GM18519 (cell line): ENCODE data around the gene ONECUT3.
A peak's percentile ranks its signal among the peaks of the same experiment; 100 is the strongest.

Experiments used
- ATAC-seq: cut with Tn5 transposase; IDR thresholded peaks from one replicate; pipeline ENCODE4 v1.9.1; 2021; ENCODE audit warnings: mild to moderate bottlenecking, moderate library complexity; ENCODE audit not compliant: unreplicated experiment, low FRiP score

The ONECUT3 gene

DNA sequence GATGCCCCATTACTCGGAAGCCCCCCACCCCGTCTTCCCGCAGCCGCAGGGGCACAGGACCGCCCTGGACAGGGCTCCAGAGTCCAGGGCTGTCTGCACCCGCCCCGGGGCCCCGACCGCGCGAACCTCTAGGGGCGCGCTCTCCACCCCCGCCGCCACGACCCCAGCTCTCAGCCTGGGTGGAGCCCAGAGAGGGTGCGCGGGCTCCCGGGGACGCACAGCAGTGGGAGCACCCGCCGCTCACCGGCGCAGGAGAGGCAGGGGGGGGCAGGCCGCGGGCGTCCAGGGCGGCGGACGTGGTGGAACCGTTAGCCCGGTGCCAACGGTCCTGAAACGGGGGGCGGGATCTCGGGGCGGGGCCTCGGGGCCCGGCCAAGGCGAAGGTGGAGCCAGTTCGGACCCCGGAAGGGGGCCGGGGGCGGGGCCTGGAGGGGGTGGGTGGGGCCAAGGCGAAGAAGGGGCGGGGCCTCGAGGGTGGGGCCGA, 58.7 kb downstream of the ONECUT3 start, which contains the start of gene ATP8B3:
Gene ATP8B3, minus strand, starts transcription at position 335 of the 484 bp plus-strand sequence. CDS start 540 bp downstream, outside the sequence.
- peak; percentile 10 for ATAC-seq

DNA sequence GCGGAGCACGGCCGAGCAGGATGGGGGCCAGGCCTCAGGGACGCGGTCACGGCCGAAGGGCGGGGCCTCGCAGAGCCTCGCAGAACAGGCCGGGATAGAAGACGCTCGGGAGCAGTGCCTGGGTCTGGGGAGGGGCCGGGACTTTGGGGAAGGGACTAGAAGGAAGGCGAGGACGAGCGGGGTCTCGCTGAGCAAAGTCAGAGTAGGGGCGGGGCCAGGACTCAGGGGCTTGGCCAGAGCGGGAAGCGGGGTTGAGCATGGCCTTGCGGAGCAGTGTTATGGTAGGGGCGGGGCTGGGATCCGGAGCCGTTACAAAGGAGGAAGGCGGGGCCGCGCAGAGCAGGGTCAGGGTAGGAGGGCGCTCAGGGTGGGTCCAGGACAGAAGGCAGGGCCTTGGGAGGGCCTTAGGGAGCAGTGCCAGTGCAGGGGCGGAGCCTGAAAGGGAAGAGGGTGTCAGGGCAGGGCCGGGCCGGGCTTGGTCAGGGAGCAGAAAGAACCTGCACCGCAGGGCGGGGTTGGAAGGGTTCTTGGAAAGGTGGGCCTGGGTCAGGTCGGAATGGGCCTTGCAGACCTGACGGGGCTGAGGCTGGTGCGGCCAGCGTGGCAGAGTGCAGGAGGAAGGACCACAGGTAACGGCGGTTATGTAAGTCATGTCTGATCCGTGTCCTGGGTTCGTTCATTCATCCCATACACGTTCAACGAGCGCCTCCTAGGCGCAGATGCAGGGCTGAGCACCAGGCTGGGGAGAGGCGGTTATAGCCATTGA, 59.3 kb downstream of the ONECUT3 start:
- ATAC-seq, result peak; percentile 35

DNA sequence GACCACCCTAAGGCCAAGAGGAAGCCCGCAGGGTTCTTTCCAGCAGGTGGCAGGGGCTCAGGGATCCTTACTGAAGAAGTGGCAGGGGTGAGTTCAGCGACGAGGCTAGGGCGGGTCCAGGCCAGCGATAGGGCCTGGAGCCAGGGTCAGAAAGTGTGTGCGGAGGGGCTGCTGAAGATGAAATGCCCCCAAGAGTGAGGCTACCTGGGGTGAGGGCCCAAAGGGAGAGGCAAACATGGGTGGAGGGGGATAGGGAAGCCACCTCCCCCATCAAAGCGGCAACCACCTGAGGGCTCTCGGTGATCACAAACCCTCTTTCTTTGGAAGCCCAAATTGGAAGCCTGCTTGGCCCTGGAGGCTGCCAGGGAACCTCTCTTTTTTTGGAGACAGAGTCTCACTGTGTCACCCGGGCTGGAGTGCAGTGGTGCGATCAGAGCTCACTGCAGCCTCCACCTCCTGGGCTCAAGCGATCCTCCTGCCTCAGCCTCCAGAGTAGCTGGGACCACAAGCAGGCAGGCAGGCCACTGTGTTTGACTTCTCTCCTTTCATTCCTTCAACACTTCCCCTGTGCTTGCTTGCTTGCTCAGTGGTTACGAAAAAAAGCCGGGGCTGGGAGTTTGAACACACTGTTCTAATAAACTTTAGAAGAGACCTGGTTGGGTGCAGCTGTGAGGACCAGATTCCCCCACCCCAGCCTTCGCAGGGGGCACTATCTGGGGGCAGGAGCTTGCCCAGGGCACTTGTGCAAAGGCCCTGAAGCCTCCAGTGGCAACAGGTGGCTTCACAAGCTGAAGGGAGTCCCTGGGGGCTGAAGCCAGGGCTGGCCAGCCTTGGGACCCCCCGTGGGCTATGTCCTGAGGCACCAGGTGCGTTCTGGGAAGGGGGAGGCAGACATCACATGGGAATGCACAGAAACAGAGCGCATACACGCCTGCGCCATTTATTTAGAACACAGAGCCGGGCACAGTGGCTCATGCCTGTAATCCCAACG, 60.2 kb downstream of the ONECUT3 start:
- no peak for ATAC-seq

DNA sequence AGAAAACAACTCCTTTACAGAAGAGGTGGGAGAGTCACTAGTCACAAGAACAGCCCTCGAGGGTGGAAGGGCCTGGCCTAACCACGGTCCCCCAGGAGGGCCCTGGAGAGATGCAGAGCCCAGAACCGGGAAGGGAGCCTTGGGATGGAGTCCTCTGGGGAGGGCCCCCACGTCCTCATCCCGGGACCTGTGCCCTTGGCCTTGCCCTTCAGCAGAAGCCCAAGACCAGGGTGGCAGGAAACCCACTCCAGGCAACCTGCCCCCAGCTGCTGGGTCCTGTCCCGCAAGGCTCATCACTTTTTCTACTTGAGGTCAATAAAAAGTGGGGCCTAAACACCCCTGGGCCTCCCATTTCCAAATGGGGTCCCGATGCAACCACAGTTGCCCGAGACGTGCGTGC, 61.1 kb downstream of the ONECUT3 start:
- ATAC-seq, result no peak

DNA sequence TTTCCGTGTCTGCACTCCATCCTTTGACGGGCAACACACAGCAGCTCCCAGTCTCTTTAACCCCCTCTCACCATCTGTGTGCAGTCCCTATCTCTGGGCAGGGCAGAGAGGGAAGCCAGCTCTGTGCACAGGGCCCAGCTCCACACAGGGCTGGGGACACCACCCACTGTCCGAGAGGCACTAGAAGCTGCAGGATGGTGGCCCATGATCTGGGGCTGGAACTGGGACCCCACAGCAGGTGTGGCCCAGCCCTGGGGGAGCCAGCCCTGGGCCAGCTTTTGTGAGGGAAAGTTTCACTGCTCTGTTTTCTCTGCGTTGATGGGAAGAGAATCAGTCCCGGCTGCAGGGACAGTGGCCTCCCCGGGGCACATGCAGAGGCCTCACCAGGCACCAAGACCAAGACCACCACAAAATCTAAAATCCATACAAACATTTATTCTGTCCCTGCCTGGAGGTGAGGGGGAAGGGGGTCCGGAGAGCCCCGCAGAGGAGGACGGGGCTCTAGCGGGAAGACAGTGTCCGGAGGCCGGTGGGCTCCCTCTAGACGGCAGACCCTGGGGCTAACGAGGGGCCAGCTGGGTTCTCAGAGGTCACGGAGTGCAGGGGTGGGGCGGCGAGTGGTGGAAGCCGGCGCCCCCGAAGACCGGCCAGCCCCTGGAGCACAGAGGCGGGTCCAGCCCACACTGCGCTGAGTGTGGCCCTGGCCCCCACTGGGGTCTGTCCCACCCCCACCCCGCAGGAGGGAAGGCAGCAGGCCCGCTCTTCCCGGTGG, 61.7 kb downstream of the ONECUT3 start:
- ATAC-seq, result no peak

DNA sequence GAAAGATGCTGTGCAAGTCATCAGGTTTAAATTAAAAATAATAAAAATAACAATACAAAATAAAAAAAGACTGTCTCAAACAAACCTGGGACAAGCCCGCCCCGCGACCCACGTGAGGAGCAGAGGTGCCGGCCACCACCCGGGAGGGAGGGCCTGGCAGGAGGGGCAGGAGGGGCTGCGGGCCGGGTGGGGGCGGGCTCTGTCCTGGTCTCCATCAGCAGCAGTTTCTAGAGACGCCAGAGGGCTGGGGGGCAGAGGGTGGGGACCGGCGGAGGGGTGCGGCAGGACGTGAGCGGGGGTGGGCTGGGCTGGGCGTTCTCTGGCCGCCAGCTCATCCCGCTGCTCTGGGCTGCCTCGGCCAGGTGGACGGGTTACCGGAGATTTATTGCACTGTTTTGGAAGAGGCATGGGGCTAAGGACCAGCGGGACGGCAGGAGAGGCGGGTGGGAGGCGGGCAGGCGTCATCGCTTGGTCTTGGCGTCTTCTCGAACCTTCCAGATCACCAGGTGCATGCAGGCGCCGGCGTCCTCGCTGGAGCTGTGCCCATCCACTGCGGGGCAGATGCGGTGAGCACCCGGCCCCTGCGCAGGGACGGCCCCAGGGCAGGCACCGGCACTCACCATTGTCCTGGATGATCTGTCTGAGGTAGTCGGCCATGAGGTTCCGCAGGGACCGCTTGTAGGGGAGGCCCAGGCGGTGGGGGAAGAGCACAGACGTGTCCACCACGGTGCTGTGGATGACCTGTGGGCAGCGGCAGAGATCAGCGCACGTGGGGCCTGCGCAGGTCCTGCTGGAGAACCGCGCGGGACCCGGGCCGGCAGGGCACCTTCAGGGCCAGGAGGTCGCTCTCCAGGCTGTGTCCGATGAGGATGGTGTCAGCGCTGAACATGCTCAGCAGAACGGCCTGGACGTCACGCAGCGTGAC, 62.6 kb downstream of the ONECUT3 start:
- no peak for ATAC-seq

DNA sequence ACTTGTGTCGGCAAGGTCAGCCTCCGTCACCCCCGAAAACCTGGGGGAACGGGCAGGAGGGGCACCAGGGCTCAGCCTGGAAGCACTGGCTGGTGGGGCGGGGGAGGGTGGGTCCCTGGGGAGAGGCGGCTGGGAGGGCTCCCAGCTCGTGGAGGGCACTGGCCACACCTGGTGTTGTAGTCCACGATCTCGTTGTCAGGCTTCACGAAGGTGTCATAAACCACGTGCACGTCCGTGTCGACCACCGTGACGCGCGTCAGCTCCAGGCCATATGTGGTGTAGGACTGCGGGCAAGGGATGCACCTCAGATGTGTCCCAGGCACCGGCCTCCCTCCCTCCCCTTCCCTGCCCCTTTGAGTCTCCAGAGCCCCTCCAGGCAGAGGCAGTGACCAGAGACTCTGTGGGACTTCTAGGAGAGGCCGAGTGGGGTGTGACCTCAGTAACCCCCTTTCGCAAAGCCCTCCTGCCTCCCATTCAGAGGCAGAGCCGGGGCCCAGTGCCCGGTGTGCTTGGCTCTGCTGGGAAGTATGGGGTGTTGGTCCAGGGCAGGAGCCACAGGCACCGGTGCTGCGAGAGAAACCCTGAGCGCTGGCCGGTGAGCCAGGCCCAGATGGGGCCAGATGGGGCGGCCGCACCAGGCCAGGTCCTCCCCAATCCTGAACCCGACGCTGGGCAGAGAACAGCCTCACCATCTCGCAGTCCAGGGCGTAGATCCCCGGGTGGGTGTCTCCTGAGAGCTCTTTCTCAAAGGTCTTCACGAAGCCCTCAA, 63.4 kb downstream of the ONECUT3 start:
- no peak for ATAC-seq

DNA sequence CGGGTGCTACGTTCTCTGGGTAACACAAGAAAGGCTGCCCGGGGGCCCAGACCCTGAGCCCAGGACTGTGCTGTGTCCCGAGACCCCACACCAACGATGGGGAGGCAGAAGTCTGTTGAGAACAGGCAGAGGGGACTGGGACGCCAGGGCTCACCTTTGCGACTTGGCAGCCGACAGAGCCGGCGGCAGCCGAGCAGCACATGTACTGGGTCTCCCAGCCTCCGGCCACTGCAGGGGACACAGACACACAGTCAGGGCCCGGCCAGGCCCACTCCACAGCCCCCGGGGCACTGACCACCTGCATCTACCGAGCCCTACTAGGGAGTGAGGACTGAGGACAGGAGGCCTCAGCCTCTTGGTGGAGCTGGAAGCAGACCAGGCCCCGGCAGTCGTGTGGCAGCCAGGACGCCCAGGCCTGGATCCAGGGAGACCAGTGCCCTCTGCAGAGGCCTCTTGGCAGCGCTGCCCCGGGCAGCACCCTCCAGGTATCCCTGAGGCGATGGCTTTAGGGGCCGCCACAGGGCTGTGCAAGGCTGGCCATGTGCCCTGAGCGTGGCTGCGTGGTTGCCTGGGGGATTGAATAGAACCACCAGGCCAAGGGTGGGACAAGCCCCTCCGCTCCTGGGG, 64.4 kb downstream of the ONECUT3 start:
- no peak for ATAC-seq

DNA sequence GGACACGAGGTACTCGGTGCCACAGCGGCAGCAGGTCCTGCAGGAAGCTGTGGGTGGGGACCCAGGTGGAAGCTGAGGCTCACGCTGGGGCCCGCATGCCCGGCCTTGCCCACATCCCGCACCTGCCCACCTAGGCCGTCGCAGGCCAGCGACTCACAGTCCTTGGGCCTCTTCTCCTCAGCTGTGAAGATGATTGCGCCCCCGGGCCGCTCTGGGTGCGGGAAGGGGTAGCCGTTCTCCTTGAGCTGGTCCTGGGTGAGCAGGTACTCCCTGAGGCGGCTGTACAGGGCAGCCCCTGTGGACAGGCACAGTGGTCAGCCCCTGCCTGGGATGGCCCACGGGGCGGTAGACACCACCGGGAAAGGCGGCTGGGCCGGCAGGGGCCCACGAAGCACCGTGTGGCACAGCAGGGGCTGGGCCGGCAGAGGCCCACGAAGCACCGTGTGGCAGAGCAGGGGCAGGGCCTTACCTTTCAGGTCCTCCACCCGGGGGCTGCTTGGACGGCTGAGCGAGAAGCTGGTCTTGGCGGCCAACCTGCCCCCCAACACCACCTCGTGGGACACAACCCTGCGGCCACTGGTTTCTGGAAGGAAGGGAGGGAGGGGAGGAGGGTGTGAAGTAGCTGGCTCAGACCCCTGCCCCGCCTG, 65.4 kb downstream of the ONECUT3 start:
- ATAC-seq, result no peak

DNA sequence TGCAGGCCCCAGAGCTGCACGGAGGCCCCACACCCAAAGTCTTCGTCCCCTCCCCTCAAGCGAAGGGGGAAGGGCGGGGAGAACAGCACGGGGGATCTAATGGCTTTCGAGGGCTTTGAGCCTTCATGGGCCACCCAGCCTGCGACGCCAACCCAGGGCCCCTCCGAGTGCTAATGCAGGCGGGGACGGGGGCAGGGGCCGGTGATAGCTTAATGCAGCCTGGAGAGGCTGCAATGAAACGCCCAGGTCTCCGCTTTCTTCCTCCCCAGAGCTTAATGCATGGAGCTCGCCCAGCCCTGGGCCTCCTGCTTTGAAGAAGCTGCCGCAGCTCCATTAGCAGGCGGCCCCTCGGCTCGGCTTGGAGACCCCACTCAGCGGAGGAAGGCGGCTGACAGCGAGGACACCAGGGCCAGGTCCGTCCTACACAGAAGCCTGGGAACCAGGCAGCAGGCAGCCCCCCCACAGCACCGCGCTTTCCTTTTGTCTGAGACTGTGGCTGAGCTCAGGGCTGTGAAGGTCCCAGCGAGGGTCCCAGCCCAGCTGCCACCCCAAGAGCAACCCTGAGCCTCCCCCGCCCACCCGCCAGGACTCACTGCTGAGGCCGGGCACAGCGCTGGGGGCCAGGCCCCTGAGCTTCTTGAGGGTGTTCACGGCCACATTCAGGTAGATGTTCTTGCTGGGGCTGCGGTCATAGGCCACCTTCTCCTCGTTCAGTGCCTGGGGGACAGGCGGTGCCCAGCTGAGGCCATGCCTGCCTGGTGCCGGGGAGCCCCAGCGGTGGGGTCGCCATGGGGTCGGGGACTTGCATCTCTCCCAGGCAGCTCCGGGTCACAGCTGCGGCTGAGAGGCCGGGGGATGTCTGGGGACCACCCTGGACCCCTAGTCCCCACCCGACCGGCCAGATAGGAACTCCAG, 66.3 kb downstream of the ONECUT3 start:
- no peak for ATAC-seq

DNA sequence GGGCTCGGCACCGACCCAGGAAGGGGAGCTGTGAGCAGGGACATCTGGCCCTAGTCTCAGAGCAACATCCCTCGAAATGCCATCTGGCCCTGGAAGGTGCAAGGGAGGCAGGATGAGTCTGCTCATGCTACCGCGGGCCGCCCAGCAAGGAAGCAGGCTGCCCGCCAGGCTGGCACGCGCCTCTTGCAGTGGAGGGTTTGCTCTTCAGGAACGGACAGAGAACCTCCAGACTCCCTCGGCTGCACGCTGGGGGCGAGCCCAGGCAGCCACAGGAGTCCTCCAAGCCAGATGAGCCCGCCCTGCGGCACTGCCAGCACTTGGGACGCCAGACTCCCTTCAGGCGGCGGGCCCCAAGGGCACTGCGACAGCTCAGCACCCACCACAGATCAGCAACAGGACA, 68.9 kb downstream of the ONECUT3 start:
- ATAC-seq, result no peak

DNA sequence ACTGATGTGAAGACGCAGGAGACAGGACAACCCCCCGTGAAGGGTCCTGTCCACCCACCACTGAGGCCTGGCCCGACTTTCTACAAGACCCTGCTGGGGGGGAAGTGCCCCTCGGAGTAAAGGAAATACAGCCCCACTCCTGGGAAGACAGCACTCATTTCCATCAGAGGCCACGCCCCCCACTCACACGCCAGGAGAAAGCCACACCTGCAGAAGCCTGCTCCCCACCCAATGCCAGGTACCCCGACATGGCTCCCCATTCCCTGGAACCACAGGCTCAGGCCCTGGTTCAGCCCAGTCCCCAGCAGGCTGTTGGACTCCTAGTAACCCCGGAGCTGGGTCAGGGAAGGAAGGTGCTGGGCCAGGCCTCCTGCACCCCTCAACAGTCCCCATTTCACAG, 69.7 kb downstream of the ONECUT3 start:
- no peak for ATAC-seq

DNA sequence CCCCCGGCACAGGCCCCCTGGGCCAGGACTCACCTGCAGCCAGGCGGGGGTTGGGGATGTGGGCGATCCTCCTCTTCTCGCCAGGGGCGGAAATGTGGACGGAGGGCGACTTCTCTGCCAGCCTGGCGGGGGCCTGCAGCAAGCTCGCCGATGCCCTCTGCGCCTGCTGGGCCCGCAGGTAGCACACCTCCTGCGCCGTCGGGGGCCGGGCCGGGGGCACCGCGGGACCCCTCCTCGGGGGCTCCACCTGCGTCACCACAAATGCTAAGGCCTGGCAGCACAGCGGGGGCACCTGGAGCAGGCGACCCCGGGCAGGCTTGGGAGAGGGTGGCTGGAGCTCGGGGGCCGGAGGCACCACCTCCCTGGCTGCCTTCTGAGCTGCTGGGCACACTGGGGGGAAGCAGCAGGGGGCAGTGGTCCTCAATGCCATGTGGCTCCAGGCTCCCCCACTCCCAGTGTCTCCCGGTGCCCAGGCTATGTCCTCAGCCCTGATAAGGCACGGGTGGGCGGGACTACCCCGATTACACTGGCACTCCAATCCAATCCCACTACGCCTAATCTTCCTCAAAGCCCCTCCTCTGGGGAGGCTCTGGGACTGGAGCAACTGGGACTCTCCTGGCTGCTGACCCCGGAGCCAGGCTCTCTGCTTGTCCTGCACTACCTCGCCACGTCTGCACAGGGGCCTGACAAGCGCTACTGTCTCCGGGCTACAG, 70.4 kb downstream of the ONECUT3 start:
- ATAC-seq, result no peak

DNA sequence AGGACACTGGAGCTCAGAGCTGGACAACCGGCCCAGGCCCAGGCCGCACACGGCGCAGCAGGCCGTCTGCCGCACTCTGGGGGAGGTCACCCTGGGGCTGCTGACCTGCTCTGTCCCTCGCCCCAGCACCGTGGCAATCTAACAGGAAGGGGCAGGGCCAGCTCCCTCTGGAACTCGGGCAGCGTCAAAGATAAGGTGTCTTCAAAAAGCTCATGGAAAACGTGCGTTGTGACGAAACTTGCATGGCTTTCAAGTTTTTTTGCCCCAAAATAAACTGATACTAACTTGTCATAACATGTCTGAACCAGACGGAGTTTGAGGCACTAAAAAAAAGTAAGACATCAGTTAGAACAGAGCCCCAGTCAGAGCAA, 70.9 kb downstream of the ONECUT3 start:
- ATAC-seq, result no peak

DNA sequence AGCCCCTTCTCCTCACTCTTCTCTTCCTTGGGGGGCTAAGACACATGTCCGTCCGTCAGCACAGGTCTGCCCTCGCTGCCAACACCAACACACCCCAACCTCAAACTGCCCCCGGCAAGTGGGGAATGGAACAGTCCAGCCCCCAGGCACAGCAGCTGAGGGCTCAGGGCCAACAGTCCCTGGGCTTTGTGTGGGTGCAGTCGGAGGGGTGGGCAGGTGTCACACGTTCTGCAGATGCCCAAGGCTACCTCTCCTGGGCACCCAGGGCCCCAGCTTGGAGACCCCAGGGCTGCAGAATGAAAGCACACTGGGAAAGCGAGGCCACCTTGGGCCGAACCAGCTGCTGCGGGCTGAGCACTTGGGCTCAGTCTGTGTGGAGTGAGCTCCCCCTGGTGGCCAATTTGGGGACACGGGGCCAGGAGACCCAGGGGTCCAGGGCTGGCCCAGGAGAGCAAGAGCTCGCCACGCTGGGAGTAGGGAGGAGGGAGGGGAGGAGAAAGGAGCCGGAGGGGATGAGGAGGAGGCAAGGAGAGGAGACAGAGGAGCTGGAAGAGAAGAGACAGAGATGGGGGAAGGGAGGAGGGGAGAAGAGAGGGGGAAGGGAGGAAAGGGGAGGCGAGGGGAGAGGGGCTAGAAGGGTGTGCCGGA, 72.7 kb downstream of the ONECUT3 start:
- ATAC-seq, result no peak
